ENCODE results near the gene MYO5A. TPM values are rescaled to one million over a fixed set of nuclear protein-coding genes. Genes with fewer than 3 reads are reported as not detected.

Gene MYO5A
- total RNA-seq, 1 experiment from 2014 or later: 61.1 TPM

GRCh38 chr15:52427804-52428203 is 100.9 kb downstream of the MYO5A start:
- no TSS peak for BruUV-seq (replicated peaks)
- DNase-seq (ENCODE audit: low read depth, low spot score): no peak
- Histone ChIP-seq H3K36me3 (ENCODE audit: control insufficient read depth, insufficient read depth, low read length) (no peaks in the 10 kb centered on the region), H3K27ac (ENCODE audit: low read length) (no peak overlapping the region), H3K4me3 (ENCODE audit: low read depth in 2 of 2, low read length in 2 of 2) (no peak overlapping the region), H3K27me3 (ENCODE audit: control insufficient read depth, insufficient read depth, low read length) (no peaks in the 10 kb centered on the region), H3K4me1 (ENCODE audit: control insufficient read depth, insufficient read depth, low read length) (no peaks in the 10 kb centered on the region; the same call in 1 of the 2 replicates), H3K9me3 (ENCODE audit: control insufficient read depth, insufficient read depth, low read depth, low read length) (no peaks in the 10 kb centered on the region)
- ATAC-seq: no peak
- intact Hi-C loops (cut with micrococcal nuclease; ENCODE audit: unreplicated experiment): no loop called here
- in situ Hi-C loops (cut with HindIII; ENCODE audit: low pct_unique_long_range_greater_than_20kb, low sequenced_read_pairs): no loop called here
- POLR2A ChIA-PET: no interaction called here
- TF ChIP-seq SIN3A (IDR thresholded peaks at IDR 0.05; ENCODE audit: borderline replicate concordance, insufficient read depth, low read depth, low read length) (no peak), TCF7L2 (IDR thresholded peaks at IDR 0.05; ENCODE audit: low read depth, low read length) (no peak), REST (IDR thresholded peaks at IDR 0.05; ENCODE audit: insufficient read depth in 1 of 2, low read depth in 2 of 2, low read length in 1 of 2) (no peak), POLR2AphosphoS5 (IDR thresholded peaks at IDR 0.05; ENCODE audit: low read depth, low read length) (no peak)
- TF ChIP-seq, protein P1, sequence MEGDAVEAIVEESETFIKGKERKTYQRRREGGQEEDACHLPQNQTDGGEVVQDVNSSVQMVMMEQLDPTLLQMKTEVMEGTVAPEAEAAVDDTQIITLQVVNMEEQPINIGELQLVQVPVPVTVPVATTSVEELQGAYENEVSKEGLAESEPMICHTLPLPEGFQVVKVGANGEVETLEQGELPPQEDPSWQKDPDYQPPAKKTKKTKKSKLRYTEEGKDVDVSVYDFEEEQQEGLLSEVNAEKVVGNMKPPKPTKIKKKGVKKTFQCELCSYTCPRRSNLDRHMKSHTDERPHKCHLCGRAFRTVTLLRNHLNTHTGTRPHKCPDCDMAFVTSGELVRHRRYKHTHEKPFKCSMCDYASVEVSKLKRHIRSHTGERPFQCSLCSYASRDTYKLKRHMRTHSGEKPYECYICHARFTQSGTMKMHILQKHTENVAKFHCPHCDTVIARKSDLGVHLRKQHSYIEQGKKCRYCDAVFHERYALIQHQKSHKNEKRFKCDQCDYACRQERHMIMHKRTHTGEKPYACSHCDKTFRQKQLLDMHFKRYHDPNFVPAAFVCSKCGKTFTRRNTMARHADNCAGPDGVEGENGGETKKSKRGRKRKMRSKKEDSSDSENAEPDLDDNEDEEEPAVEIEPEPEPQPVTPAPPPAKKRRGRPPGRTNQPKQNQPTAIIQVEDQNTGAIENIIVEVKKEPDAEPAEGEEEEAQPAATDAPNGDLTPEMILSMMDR (IDR thresholded peaks at IDR 0.05): no peak
- CTCF ChIA-PET: no interaction called here

DNA sequence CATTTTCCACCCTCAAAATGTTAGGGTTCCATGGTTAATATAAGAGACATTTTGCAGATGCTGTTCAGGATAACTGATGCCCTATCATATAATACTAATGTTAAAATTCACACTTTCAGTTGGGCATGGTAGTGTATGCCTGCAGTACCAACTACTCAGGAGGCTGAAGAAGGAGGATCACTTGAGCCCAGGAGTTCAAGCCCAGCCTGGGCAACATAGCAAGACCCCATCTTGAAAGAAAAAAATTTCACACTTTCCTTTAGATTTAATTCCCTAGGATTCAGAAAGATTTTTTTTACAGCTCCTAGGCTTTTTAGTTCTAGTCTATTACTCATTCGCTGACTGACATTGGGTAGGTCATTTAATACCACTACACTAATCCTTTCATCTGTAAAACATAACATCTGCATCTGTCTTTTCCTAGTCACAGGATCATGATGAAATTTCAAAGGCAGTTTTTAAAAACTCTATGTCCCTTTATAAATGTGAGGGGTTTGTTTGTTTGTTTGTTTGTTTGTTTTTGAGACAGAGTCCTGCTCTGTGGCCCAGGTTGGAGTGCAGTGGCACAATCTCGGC is 103.7 kb downstream of the MYO5A start:
- no peak overlapping the region for H3K27ac ChIP-seq (ENCODE audit: low read length)
- in situ Hi-C loops (cut with HindIII; ENCODE audit: low pct_unique_long_range_greater_than_20kb, low sequenced_read_pairs): no loop called here
- POLR2A ChIA-PET: no interaction called here

More for the DNA sequence above, 103.7 kb downstream of the MYO5A start:
- H3K27me3 ChIP-seq (ENCODE audit: control insufficient read depth, insufficient read depth, low read length): no peaks in the 10 kb centered on the region
- BruUV-seq (replicated peaks): no TSS peak
- no peak for TF ChIP-seq POLR2AphosphoS5 (IDR thresholded peaks at IDR 0.05; ENCODE audit: low read depth, low read length)
- TF ChIP-seq REST (IDR thresholded peaks at IDR 0.05; ENCODE audit: insufficient read depth in 1 of 2, low read depth in 2 of 2, low read length in 1 of 2): no peak
- H3K9me3 ChIP-seq (ENCODE audit: control insufficient read depth, insufficient read depth, low read depth, low read length): no peaks in the 10 kb centered on the region
- H3K4me1 ChIP-seq (ENCODE audit: control insufficient read depth, insufficient read depth, low read length): no peaks in the 10 kb centered on the region; the same call in 1 of the 2 replicates
- no peak overlapping the region for H3K4me3 ChIP-seq (ENCODE audit: low read depth in 2 of 2, low read length in 2 of 2)
- intact Hi-C loops (cut with micrococcal nuclease; ENCODE audit: unreplicated experiment): no loop called here
- ATAC-seq (no peak), DNase-seq (ENCODE audit: low read depth, low spot score) (no peak)
- CTCF ChIA-PET: no interaction called here
- H3K36me3 ChIP-seq (ENCODE audit: control insufficient read depth, insufficient read depth, low read length): no peaks in the 10 kb centered on the region
